Bronchial epithelial cell (primary cell): ENCODE measurements around the gene AGPAT3. TPM values are rescaled to one million over a fixed set of nuclear protein-coding genes. Genes with fewer than 3 reads are reported as not detected.

ENCODE experiments used
- DNase-seq: peaks from one replicate; pipeline ENCODE4 v3.0.0-alpha.2; 2010; ENCODE audit warnings: low read depth
- FAIRE-seq: peaks from 2 replicates; lab custom pipeline; 2011; peaks lifted over from hg19 to GRCh38; lab: Jason Lieb, UNC
- H3K27me3 ChIP-seq: 2 replicates; pipeline ENCODE4 v1.5.1; 2011; ENCODE audit warnings: low read length; ENCODE audit not compliant: control insufficient read depth, insufficient read depth
- H3K36me3 ChIP-seq: 2 replicates; pipeline ENCODE4 v1.5.1; 2011; ENCODE audit warnings: low read length; ENCODE audit not compliant: control insufficient read depth, insufficient read depth
- H3K4me3 ChIP-seq: 2 replicates; pipeline ENCODE4 v1.5.1; 2011; ENCODE audit warnings: mild to moderate bottlenecking, low read depth, low read length, control low read depth
- CTCF ChIP-seq: IDR thresholded peaks from 2 replicates; pipeline ENCODE4 v1.5.1; 2011; ENCODE audit warnings: mild to moderate bottlenecking, moderate library complexity, low read length, control low read depth, inconsistent platforms; ENCODE audit not compliant: insufficient read depth, severe bottlenecking
- total RNA-seq: library from RNA; depleted of rRNA; stranded (reverse); fragments of >200 nt; gene quantifications from 2 replicates; pipeline ENCODE4 v1.2.1, GENCODE V29; 2014

Gene AGPAT3
- total RNA-seq, 1 donor from 2014 or later = 40.5 TPM

- Histone ChIP-seq H3K4me3 (no peak overlapping the region), H3K27me3 (no peaks in the 10 kb centered on the region), H3K36me3 (no peaks in the 10 kb centered on the region)
- DNase-seq = no peak
- FAIRE-seq = no peak
- no peak for TF ChIP-seq CTCF
Observed at GRCh38 chr21:43889069-43889468, 24.0 kb downstream of the AGPAT3 start.

GRCh38 chr21:43890042-43890441 lies 25.0 kb downstream of the AGPAT3 start:
- DNase-seq (no peak), FAIRE-seq (no peak)
- H3K27me3 ChIP-seq = no peaks in the 10 kb centered on the region
- no peak for TF ChIP-seq CTCF
- H3K4me3 ChIP-seq = no peak overlapping the region
- H3K36me3 ChIP-seq = no peaks in the 10 kb centered on the region

GRCh38 chr21:43892334-43892733 lies 27.3 kb downstream of the AGPAT3 start:
- H3K36me3 ChIP-seq = no peaks in the 10 kb centered on the region
- H3K27me3 ChIP-seq = no peaks in the 10 kb centered on the region
- FAIRE-seq = no peak
- no peak for DNase-seq
- TF ChIP-seq CTCF = no peak
- H3K4me3 ChIP-seq = no peak overlapping the region

GRCh38 chr21:43892984-43893535 lies 28.0 kb downstream of the AGPAT3 start:
- Histone ChIP-seq H3K4me3 (no peak overlapping the region), H3K36me3 (no peaks in the 10 kb centered on the region), H3K27me3 (no peaks in the 10 kb centered on the region)
- DNase-seq = no peak
- TF ChIP-seq CTCF = no peak
- FAIRE-seq = no peak

- FAIRE-seq (no peak), DNase-seq (peak; percentile 37)
- H3K4me3 ChIP-seq = no peak overlapping the region
- H3K36me3 ChIP-seq = no peaks in the 10 kb centered on the region
- no peaks in the 10 kb centered on the region for H3K27me3 ChIP-seq
- no peak for TF ChIP-seq CTCF
Observed at GRCh38 chr21:43893536-43894205, 28.6 kb downstream of the AGPAT3 start.

GRCh38 chr21:43894206-43894577 lies 29.2 kb downstream of the AGPAT3 start:
- DNase-seq = no peak
- no peaks in the 10 kb centered on the region for H3K36me3 ChIP-seq
- FAIRE-seq = no peak
- no peaks in the 10 kb centered on the region for H3K27me3 ChIP-seq
- no peak overlapping the region for H3K4me3 ChIP-seq
- TF ChIP-seq CTCF = no peak
